SK-N-SH (cell line): ENCODE measurements around the gene EMC7. TPM values are rescaled to one million over a fixed set of nuclear protein-coding genes. Genes with fewer than 3 reads are reported as not detected.

ENCODE experiments used
- CTCF ChIA-PET: fragments of 300-600, 350-600 bp; formaldehyde crosslinking; extraction: SDS; loops from one replicate; lab custom pipeline; 2021; lab: Yijun Ruan, JAX
- POLR2A ChIA-PET: fragments of 350-600 bp; sonication (Branson Sonifier 250); formaldehyde crosslinking; extraction: SDS; loops from one replicate; lab custom pipeline; 2020; ENCODE audit warnings: antibody characterized with exemption, inconsistent platforms; lab: Yijun Ruan, JAX
- DNase-seq: peaks from one replicate; pipeline ENCODE4 v3.0.0; 2012
- H2AFZ ChIP-seq: fragments of 200-600 bp; sonication (generic); 2 replicates; pipeline ENCODE4 v1.8.1; 2016; ENCODE audit warnings: antibody characterized with exemption, mild to moderate bottlenecking, low read depth
- H3F3A ChIP-seq: fragments of 200-600 bp; sonication (generic); replicated peaks from 2 replicates; pipeline ENCODE3; 2016; ENCODE audit warnings: antibody characterized with exemption, mild to moderate bottlenecking; ENCODE audit not compliant: insufficient read depth
- H3K27ac ChIP-seq, 2 experiments: fragments of 200-500 bp in 1 of 2; fragments of 200-600 bp in 1 of 2; sonication (Bioruptor generic) in 1 of 2; sonication (generic), shearing (Covaris generic) in 1 of 2; 2 replicates each; pipeline versions ENCODE4 v1.5.1 to v1.6.1; 2014 to 2016; ENCODE audit warnings: low read depth in 2 of 2, inconsistent platforms in 1 of 2, low read length in 1 of 2, mild to moderate bottlenecking in 1 of 2, mixed read lengths in 1 of 2
- H3K27me3 ChIP-seq: fragments of 200-600 bp; sonication (generic), shearing (Covaris generic); 2 replicates; pipeline ENCODE4 v1.6.1; 2016; ENCODE audit warnings: mixed run types; ENCODE audit not compliant: insufficient read depth
- H3K36me3 ChIP-seq, 2 experiments: fragments of 200-500 bp in 1 of 2; fragments of 200-600 bp in 1 of 2; sonication (Bioruptor generic) in 1 of 2; sonication (generic) in 1 of 2; replicated peaks in 1 of 2; 2 replicates each; pipeline versions ENCODE3 to v1.5.1; 2014 to 2016; ENCODE audit warnings: low read length in 1 of 2, mild to moderate bottlenecking in 1 of 2; ENCODE audit not compliant: insufficient read depth in 2 of 2, control insufficient read depth in 1 of 2
- H3K4me1 ChIP-seq, 2 experiments: fragments of 200-500 bp in 1 of 2; fragments of 200-600 bp in 1 of 2; sonication (Bioruptor generic) in 1 of 2; sonication (generic), shearing (Covaris generic) in 1 of 2; 2 replicates each; pipeline versions ENCODE4 v1.5.1 to v1.6.1; 2014 to 2016; ENCODE audit warnings: low read depth in 1 of 2, low read length in 1 of 2, mixed run types in 1 of 2; ENCODE audit not compliant: insufficient read depth in 2 of 2, control insufficient read depth in 1 of 2
- H3K4me2 ChIP-seq: fragments of 200-600 bp; sonication (generic), shearing (Covaris generic); 2 replicates; pipeline ENCODE4 v1.6.1; 2017; ENCODE audit warnings: mixed run types
- H3K4me3 ChIP-seq, 2 experiments: fragments of 200-500 bp in 1 of 2; fragments of 200-600 bp in 1 of 2; sonication (Bioruptor generic) in 1 of 2; sonication (generic), shearing (Covaris generic) in 1 of 2; 2 replicates each; pipeline versions ENCODE4 v1.5.1 to v1.8.1; 2014 to 2016; ENCODE audit warnings: low read depth in 2 of 2, inconsistent platforms in 1 of 2, low read length in 1 of 2, mild to moderate bottlenecking in 1 of 2, mixed read lengths in 1 of 2, moderate library complexity in 1 of 2
- H3K79me2 ChIP-seq: fragments of 200-600 bp; sonication (generic); 2 replicates; pipeline ENCODE4 v1.8.1; 2017; ENCODE audit warnings: mild to moderate bottlenecking; ENCODE audit not compliant: insufficient read depth
- H3K9ac ChIP-seq: fragments of 200-600 bp; sonication (generic); 2 replicates; pipeline ENCODE4 v1.6.1; 2017; ENCODE audit warnings: mixed run types
- H3K9me2 ChIP-seq: fragments of 200-600 bp; sonication (generic); 2 replicates; pipeline ENCODE4 v1.6.1; 2017; ENCODE audit warnings: mixed run types
- H3K9me3 ChIP-seq: fragments of 200-600 bp; sonication (generic); 2 replicates; pipeline ENCODE4 v1.6.1; 2017; ENCODE audit warnings: mixed run types, mild to moderate bottlenecking, moderate library complexity
- H4K20me1 ChIP-seq: fragments of 200-600 bp; sonication (generic); 2 replicates; pipeline ENCODE4 v1.6.1; 2017; ENCODE audit warnings: mild to moderate bottlenecking, mixed run types; ENCODE audit not compliant: insufficient read depth
- CHD2 ChIP-seq: fragments of 150-350 bp; IDR thresholded peaks from 2 replicates; pipeline ENCODE4 v1.6.1; 2018; ENCODE audit warnings: low read length; ENCODE audit not compliant: partially characterized antibody
- FOSL2 ChIP-seq: IDR thresholded peaks from 2 replicates; pipeline ENCODE4 v1.4.0; 2012; ENCODE audit warnings: low read depth, mild to moderate bottlenecking, moderate library complexity, borderline replicate concordance
- FOXJ3 ChIP-seq: sonication (generic); formaldehyde crosslinking; IDR thresholded peaks from 2 replicates; pipeline ENCODE4 v1.5.1; 2020; ENCODE audit warnings: mild to moderate bottlenecking, missing genetic modification reagents
- GABPA ChIP-seq: IDR thresholded peaks from 2 replicates; pipeline ENCODE4 v1.4.0; 2012; ENCODE audit warnings: low read depth, mild to moderate bottlenecking
- MEF2A ChIP-seq: IDR thresholded peaks from 2 replicates; pipeline ENCODE4 v1.4.0; 2012; ENCODE audit warnings: low read depth, borderline replicate concordance
- NFIC ChIP-seq: IDR thresholded peaks from 2 replicates; pipeline ENCODE4 v1.4.0; 2012; ENCODE audit warnings: borderline replicate concordance
- POLR2AphosphoS5 ChIP-seq: IDR thresholded peaks from 2 replicates; pipeline ENCODE4 v1.6.1; 2012; ENCODE audit warnings: low read depth, low read length
- RFX5 ChIP-seq: IDR thresholded peaks from 2 replicates; pipeline ENCODE4 v1.6.1; 2012; ENCODE audit warnings: mild to moderate bottlenecking, improper control_type of control experiment, low read length
- SMC3 ChIP-seq: IDR thresholded peaks from 2 replicates; pipeline ENCODE4 v1.6.1; 2012; ENCODE audit warnings: low read depth, low read length, improper control_type of control experiment
- TAF1 ChIP-seq: IDR thresholded peaks from 2 replicates; pipeline ENCODE4 v1.6.1; 2012; ENCODE audit warnings: low read depth, mild to moderate bottlenecking, low read length, moderate library complexity, borderline replicate concordance
- TCF12 ChIP-seq: IDR thresholded peaks from 2 replicates; pipeline ENCODE4 v1.4.0; 2012
- TEAD4 ChIP-seq: IDR thresholded peaks from 2 replicates; pipeline ENCODE4 v1.4.0; 2012; ENCODE audit warnings: mild to moderate bottlenecking, borderline replicate concordance; ENCODE audit not compliant: insufficient read depth
- WGBS: methylation state at CpG from one replicate; pipeline ENCODE4 v1.1.6; 2017; ENCODE audit warnings: low lambda C conversion rate; 5-methylcytosine and 5-hydroxymethylcytosine counted together
- polyA plus RNA-seq, 3 experiments: library from polyadenylated mRNA; depleted of rRNA; stranded (reverse); fragments of >200 nt; gene quantifications; 2 replicates each; pipeline ENCODE4 v1.2.3, GENCODE V29; 2012
- TF ChIP-seq, protein P1 (sequence below): fragments of 150-350 bp; IDR thresholded peaks from 2 replicates; pipeline ENCODE4 v1.6.1; 2017; ENCODE audit warnings: antibody characterized with exemption, low read length, low read depth, borderline replicate concordance
- TF ChIP-seq, protein P2 (sequence below): fragments of 150-350 bp; IDR thresholded peaks from 2 replicates; pipeline ENCODE4 v1.6.1; 2016; ENCODE audit warnings: mild to moderate bottlenecking, low read depth, low read length
- TF ChIP-seq, protein P3 (sequence below): fragments of 200-600 bp; sonication (generic); IDR thresholded peaks from 2 replicates; pipeline ENCODE4 v1.6.1; 2017; ENCODE audit warnings: antibody characterized with exemption, mild to moderate bottlenecking, moderate library complexity
- TF ChIP-seq, protein P4 (sequence below): IDR thresholded peaks from 2 replicates; pipeline ENCODE4 v1.4.0; 2012; ENCODE audit warnings: low read depth, borderline replicate concordance

The EMC7 gene
- polyA plus RNA-seq, 1 of the 3 experiments (the other 2 are of a cell fraction), result 92.3 TPM

DNA sequence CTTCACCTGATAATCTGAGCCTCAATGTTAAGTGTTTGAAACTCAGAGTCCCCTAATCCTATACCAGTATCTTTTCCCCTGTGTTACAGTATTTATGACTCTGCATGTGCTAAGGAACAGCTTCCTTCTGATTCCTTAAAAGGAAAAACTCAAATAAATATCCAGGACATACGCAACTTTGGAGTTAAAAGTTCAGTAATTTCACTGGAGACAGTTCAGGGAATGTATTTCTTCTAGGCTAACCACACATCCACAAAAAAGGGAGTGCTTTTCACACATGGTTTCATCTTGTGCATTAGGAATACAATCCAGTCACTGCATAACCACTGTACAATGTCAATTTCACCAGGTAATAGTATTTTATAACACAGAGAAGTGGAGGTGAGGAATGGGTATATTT, 31.2 kb upstream of the EMC7 start:
- CTCF ChIA-PET, result interaction anchor here (1.5 kb wide), 1 partner anchor 454 kb away, joined by 4 read pairs; no protein-coding TSS in a partner anchor
- POLR2A ChIA-PET, result no interaction called here
- H3K4me1 ChIP-seq, result no peaks in the 10 kb centered on the region
- no peaks in the 10 kb centered on the region for H3K27me3 ChIP-seq
- H3K79me2 ChIP-seq, result no peaks in the 10 kb centered on the region
- no peak overlapping the region for H2AFZ ChIP-seq
- H3K9me2 ChIP-seq, result no peaks in the 10 kb centered on the region
- TF ChIP-seq POLR2AphosphoS5, result no peak
- TF ChIP-seq RFX5, result no peak
- TF ChIP-seq, protein P1, sequence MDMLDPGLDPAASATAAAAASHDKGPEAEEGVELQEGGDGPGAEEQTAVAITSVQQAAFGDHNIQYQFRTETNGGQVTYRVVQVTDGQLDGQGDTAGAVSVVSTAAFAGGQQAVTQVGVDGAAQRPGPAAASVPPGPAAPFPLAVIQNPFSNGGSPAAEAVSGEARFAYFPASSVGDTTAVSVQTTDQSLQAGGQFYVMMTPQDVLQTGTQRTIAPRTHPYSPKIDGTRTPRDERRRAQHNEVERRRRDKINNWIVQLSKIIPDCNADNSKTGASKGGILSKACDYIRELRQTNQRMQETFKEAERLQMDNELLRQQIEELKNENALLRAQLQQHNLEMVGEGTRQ, result no peak
- TF ChIP-seq GABPA, result no peak
- TF ChIP-seq, protein P2, sequence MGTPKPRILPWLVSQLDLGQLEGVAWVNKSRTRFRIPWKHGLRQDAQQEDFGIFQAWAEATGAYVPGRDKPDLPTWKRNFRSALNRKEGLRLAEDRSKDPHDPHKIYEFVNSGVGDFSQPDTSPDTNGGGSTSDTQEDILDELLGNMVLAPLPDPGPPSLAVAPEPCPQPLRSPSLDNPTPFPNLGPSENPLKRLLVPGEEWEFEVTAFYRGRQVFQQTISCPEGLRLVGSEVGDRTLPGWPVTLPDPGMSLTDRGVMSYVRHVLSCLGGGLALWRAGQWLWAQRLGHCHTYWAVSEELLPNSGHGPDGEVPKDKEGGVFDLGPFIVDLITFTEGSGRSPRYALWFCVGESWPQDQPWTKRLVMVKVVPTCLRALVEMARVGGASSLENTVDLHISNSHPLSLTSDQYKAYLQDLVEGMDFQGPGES, result no peak
- no peak for TF ChIP-seq FOSL2
- TF ChIP-seq, protein P3, sequence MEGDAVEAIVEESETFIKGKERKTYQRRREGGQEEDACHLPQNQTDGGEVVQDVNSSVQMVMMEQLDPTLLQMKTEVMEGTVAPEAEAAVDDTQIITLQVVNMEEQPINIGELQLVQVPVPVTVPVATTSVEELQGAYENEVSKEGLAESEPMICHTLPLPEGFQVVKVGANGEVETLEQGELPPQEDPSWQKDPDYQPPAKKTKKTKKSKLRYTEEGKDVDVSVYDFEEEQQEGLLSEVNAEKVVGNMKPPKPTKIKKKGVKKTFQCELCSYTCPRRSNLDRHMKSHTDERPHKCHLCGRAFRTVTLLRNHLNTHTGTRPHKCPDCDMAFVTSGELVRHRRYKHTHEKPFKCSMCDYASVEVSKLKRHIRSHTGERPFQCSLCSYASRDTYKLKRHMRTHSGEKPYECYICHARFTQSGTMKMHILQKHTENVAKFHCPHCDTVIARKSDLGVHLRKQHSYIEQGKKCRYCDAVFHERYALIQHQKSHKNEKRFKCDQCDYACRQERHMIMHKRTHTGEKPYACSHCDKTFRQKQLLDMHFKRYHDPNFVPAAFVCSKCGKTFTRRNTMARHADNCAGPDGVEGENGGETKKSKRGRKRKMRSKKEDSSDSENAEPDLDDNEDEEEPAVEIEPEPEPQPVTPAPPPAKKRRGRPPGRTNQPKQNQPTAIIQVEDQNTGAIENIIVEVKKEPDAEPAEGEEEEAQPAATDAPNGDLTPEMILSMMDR, result no peak
- TF ChIP-seq, protein P4, sequence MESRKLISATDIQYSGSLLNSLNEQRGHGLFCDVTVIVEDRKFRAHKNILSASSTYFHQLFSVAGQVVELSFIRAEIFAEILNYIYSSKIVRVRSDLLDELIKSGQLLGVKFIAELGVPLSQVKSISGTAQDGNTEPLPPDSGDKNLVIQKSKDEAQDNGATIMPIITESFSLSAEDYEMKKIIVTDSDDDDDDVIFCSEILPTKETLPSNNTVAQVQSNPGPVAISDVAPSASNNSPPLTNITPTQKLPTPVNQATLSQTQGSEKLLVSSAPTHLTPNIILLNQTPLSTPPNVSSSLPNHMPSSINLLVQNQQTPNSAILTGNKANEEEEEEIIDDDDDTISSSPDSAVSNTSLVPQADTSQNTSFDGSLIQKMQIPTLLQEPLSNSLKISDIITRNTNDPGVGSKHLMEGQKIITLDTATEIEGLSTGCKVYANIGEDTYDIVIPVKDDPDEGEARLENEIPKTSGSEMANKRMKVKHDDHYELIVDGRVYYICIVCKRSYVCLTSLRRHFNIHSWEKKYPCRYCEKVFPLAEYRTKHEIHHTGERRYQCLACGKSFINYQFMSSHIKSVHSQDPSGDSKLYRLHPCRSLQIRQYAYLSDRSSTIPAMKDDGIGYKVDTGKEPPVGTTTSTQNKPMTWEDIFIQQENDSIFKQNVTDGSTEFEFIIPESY, result no peak
- no peak for TF ChIP-seq TCF12
- TF ChIP-seq TEAD4, result no peak
- no peak for TF ChIP-seq SMC3
- TF ChIP-seq MEF2A, result no peak
- no peak for TF ChIP-seq TAF1
- no peak for TF ChIP-seq FOXJ3 (CRISPR knock-in tag)
- no peak for TF ChIP-seq CHD2
- no peak for TF ChIP-seq NFIC
- peaks cover 7% of the 10 kb centered on the region for H3F3A ChIP-seq
- no peak overlapping the region for H3K9ac ChIP-seq
- 97% methylated on average over 1 of the region's 1 CpG for WGBS
- DNase-seq, result no peak
- H3K9me3 ChIP-seq, result no peaks in the 10 kb centered on the region
- no peak overlapping the region for H3K4me3 ChIP-seq
- peaks cover 0 to 24% of the 10 kb centered on the region in 2 experiments for H3K36me3 ChIP-seq
- no peaks in the 10 kb centered on the region for H4K20me1 ChIP-seq
- no peak overlapping the region for H3K4me2 ChIP-seq
- no peak overlapping the region for H3K27ac ChIP-seq
